GM19468 (cell line): Measurements from ENCODE around the gene ALDH1B1.

ENCODE experiments used
- ATAC-seq: cut with Tn5 transposase; IDR thresholded peaks from one replicate; pipeline ENCODE4 v1.9.1; 2021; ENCODE audit warnings: mild to moderate bottlenecking, moderate library complexity, moderate number of reproducible peaks; ENCODE audit not compliant: unreplicated experiment; ENCODE audit errors: extremely low read depth

ALDH1B1 gene

GRCh38 chr9:38392235-38393127 is at the start of gene ALDH1B1:
ALDH1B1 (plus strand) TSS chr9:38392702; CDS start chr9:38395749, 3,047 bp downstream.
- ATAC-seq, result peak; percentile 83

- ATAC-seq, result no peak
Observed at GRCh38 chr9:38343037-38343436, 49.5 kb upstream of the ALDH1B1 start.

- ATAC-seq, result no peak
Observed at GRCh38 chr9:38343552-38343951, 49.0 kb upstream of the ALDH1B1 start.

GRCh38 chr9:38344566-38345324 is 47.8 kb upstream of the ALDH1B1 start:
- ATAC-seq, result no peak

- no peak for ATAC-seq
Observed at GRCh38 chr9:38345851-38346755, 46.4 kb upstream of the ALDH1B1 start.

GRCh38 chr9:38346811-38347210 is 45.7 kb upstream of the ALDH1B1 start:
- ATAC-seq, result no peak

- ATAC-seq, result no peak
Observed at GRCh38 chr9:38347271-38347671, 45.2 kb upstream of the ALDH1B1 start.

GRCh38 chr9:38347946-38348345 is 44.6 kb upstream of the ALDH1B1 start:
- no peak for ATAC-seq

GRCh38 chr9:38350529-38350928 is 42.0 kb upstream of the ALDH1B1 start:
- no peak for ATAC-seq

- no peak for ATAC-seq
Observed at GRCh38 chr9:38352530-38353328, 39.8 kb upstream of the ALDH1B1 start.

- no peak for ATAC-seq
Observed at GRCh38 chr9:38355115-38355514, 37.4 kb upstream of the ALDH1B1 start.

- ATAC-seq, result no peak
Observed at GRCh38 chr9:38355517-38356120, 36.9 kb upstream of the ALDH1B1 start.

- no peak for ATAC-seq
Observed at GRCh38 chr9:38356851-38357250, 35.7 kb upstream of the ALDH1B1 start.

- no peak for ATAC-seq
Observed at GRCh38 chr9:38357350-38358114, 35.0 kb upstream of the ALDH1B1 start.

GRCh38 chr9:38358390-38359296 is 33.9 kb upstream of the ALDH1B1 start:
- ATAC-seq, result no peak

GRCh38 chr9:38359297-38359653 is 33.2 kb upstream of the ALDH1B1 start:
- no peak for ATAC-seq

GRCh38 chr9:38359689-38360385 is 32.7 kb upstream of the ALDH1B1 start:
- ATAC-seq, result no peak
